ENCODE measurements around the gene SLC7A6OS.

GRCh38 chr16:68289621-68290329 lies 21.0 kb downstream of the SLC7A6OS start:
- TF ChIP-seq, protein P1, sequence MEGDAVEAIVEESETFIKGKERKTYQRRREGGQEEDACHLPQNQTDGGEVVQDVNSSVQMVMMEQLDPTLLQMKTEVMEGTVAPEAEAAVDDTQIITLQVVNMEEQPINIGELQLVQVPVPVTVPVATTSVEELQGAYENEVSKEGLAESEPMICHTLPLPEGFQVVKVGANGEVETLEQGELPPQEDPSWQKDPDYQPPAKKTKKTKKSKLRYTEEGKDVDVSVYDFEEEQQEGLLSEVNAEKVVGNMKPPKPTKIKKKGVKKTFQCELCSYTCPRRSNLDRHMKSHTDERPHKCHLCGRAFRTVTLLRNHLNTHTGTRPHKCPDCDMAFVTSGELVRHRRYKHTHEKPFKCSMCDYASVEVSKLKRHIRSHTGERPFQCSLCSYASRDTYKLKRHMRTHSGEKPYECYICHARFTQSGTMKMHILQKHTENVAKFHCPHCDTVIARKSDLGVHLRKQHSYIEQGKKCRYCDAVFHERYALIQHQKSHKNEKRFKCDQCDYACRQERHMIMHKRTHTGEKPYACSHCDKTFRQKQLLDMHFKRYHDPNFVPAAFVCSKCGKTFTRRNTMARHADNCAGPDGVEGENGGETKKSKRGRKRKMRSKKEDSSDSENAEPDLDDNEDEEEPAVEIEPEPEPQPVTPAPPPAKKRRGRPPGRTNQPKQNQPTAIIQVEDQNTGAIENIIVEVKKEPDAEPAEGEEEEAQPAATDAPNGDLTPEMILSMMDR (IDR thresholded peaks at IDR 0.05), result no peak
- no peak for TF ChIP-seq POLR2A (IDR thresholded peaks at IDR 0.05)

Measured in tibial nerve (tissue), 3 donors.